HG03175 (cell line): ENCODE measurements around the gene SEPSECS.

Experiments used
- ATAC-seq: cut with Tn5 transposase; IDR thresholded peaks from one replicate; pipeline ENCODE4 v1.9.1; 2021; ENCODE audit warnings: mild to moderate bottlenecking, moderate library complexity; ENCODE audit not compliant: unreplicated experiment

Gene SEPSECS

DNA sequence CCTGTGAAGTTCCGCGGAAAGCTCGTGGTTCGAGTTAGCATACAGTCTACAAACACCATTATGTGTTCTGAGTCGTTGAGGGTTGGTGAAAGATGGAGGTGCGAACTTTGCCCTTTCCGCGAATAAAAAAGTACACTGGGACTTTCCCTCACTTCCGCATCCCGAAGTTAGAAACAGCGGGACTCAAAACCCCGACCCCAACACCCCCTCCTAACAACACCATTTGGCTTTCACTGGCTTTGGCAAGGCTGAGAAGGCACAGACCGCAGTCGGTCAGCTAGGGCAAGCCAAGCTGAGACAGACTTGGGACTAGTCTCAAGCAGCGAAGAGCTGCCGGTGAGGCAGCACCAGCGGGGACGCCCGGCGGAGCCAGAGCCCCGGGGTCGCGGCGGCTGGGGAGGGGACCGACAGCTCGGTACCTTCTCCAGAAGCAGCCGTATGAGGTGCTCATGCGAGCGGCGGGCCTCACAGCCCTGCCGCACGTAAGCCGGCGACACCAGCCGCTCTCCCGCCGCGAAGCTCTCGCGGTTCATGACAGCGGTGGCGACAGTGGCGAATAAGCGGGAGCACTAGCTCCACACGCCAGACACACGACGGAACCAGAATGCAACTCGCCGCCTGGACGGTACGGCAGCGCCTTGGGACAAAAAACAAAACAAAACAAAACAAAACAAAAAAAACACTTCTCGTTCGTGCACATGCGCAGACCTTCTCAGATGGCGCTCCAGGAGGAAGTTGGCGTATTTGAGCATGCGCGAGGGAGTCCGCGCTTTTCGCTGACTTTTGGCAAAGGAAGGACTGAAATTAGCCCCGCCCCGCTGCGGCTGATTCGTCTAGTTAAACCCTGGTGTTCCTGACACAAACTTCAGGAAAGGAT is at the start of gene SEPSECS:
SEPSECS (minus strand) TSS at position 613 of the 877 bp plus-strand sequence; CDS start at position 533, 80 bp downstream.
- peak; percentile 88 for ATAC-seq

DNA sequence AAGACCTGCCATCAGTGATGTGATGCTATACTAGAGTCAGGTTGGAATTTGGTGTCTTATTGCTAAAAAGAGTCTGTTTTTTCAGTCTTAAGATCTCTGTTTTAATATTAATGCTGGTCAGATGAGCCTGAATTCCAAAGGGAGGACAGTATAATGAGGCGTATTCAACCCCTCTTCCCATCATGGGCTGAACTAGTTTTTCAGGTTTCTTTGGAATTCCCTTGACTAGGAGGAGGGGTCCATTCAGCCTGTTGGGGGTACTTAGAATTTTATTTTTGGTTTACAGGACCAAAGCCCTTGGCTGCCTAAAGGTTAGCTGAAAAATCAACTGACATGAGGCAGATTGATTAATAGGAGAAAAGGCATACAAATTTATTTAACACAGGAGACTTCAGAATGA is 49.5 kb upstream of the SEPSECS start:
- no peak for ATAC-seq

DNA sequence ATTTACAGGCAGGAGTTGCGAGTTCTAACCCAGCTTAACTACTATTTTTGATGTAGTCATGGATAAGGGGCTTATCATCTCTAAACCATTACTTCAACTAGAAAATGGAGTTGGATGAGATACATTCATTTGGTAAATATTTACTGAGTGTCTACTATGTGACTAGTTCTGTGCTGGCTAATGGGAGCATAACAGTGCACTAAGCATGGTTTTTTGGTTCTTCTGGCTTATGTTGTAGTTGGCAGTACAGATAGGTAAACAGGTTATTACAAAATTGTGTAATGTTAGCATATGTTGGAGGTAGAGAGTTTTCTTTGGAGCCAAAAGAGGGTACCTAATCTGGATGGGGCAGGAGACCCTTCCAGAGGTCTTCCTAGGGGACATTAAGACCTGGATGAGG is 47.7 kb upstream of the SEPSECS start:
- ATAC-seq, result no peak

DNA sequence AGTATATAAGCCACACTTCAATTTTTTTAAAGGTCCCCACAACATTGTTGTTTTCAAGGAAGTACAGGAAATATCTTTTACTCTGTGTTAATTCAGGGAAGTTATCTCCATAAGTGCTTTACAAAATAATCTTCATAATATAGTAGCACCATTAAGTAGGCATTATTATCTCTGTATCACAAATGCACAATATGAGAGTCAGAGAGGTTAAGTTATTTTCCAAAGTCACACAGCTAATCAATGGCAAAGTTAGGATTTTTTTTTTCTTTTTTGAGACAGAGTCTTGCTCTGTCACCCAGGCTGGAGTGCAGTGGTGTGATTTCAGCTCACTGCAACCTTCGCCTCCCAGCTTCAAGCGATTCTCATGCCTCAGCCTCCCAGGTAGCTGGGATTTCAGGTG is 38.5 kb upstream of the SEPSECS start:
- ATAC-seq, result no peak

DNA sequence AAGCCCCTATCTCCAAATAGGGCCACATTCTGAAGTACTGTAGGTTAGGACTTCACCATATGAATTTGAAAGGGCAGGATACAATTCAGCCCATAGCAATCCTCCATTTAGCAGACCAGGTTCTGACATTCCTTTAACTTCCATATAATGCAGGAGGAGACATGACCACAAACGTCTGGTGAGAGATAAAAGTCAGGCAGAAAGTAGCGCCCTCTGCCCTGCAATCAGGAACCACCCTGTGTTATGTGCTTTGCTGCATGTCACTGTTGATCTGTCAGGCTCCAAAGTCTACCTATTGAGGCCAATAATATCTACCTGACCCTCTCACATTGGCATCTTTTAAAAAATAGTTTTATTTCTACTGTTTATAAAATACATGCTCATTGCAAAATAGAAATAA is 30.2 kb upstream of the SEPSECS start:
- ATAC-seq, result no peak

DNA sequence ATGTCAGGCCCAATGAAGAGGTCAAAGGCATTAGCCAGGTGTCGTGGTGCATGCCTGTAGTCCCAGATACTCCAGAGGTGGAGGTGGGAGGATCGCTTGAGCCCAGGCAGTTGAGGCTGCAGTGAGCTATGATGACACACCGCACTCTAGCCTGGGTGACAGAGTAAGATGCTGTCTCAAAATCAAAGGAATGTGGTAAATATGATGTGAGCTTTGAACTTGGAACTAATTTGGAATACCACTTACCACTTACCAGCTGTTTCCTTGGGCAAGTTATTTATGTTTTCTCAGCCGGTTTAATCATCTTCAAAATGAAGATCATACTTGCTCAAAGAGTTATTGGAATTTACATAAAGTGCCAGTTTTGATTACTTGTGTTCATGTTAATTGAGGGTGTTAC is 23.8 kb upstream of the SEPSECS start:
- no peak for ATAC-seq

DNA sequence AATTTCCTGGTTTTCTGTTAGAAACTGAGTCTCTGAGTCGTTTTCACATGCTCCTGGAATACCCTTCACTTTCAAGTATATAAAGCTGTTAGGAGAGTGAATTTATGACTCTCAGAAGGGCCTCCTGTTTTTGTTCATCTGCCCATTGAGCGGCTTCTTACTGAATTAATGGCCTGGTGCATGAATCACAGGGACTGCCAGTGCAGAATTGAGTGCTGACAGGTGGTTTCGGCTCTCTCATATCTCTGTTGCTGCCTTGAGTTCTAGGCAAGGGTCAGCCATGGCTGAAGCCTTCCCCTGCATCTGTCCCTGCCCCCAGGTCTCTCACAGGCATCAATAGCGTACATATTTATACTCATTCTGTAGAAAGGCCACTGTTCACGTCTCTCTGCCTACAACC is 22.7 kb upstream of the SEPSECS start:
- ATAC-seq, result no peak

DNA sequence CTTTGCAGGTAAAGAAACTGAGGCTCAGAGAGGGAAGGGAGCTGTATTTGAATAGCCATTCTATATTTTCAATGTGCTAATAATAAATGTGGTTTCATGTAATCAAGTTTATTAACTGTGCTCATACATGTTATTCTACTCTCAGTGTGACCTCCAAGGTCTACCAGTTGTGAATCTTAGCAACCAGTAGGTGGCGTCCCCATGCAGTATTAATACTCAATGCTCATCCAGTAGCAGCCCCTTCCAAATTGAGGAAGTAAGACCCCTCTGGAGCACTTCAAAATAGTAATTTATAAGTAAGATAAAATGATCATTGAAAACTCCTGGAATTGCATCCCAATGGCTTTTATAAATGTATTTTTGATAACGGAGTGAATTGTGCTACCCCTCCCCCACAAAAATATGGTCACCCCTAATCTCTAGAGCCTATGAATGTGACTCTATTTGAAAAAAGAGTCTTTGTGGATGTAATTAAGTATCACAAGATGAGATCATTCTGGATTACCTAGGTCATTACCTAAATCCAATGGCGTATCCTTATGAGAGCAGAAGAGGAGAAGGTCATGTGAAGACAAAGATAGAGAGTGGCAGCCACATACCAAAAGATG is 20.4 kb upstream of the SEPSECS start:
- peak; percentile 95 for ATAC-seq

DNA sequence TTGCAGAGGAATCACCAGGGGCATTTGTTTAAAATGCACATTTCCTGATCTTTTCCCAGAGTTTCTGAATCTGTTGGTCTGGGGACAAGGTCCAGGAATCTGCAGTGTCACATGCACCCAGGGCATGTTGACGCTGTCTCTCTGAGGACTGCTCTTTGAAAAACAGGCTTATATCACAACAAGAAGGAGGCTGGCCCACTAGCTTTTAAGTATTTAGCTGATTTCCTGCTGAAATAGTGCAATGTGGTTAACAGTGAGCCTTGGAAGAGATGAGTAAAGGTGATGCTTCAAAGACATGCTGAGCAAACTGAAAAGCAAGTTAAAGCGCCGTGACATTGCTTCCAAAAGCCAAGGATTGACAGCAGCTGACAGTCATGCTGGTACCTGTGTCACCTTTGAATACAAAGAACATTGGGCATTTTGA is 18.6 kb upstream of the SEPSECS start:
- no peak for ATAC-seq

DNA sequence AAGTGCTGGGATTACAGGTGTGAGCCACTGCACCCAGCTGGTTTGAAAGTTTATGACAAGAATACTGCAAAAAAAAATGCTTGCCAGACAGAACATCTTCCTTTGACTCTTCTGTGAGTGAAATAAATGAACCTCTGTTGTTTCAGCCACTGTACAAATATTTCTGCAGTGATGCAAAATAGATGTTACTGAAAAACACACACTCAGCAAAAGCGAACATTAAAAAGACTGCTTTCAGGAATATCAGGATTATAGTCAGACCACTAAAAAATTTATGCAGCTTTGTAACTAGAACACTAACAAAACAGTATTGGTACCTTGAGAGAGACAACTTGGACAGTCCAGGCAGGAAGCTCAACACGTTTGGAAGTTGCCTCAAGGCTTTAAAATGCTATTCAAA is 16.9 kb upstream of the SEPSECS start:
- no peak for ATAC-seq

DNA sequence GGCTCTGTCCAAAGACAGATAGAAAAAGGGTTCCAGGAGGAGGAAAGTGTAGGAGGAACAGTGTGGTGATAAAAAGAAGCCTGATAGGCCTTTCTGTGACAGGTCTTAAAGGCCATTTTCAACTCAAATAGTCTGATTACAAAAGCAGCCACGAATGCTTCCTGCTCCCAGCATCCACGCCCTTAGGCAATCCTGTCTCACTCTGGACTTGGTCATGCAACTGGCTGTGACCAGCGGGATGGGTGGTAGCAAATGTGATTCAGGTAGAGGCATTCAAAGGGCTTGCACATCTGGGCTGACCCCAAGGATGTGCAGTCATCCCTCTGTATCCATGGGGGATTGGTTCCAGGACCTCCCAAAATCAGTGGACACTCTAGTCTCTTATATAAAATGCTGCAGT is 14.4 kb upstream of the SEPSECS start:
- ATAC-seq, result no peak

DNA sequence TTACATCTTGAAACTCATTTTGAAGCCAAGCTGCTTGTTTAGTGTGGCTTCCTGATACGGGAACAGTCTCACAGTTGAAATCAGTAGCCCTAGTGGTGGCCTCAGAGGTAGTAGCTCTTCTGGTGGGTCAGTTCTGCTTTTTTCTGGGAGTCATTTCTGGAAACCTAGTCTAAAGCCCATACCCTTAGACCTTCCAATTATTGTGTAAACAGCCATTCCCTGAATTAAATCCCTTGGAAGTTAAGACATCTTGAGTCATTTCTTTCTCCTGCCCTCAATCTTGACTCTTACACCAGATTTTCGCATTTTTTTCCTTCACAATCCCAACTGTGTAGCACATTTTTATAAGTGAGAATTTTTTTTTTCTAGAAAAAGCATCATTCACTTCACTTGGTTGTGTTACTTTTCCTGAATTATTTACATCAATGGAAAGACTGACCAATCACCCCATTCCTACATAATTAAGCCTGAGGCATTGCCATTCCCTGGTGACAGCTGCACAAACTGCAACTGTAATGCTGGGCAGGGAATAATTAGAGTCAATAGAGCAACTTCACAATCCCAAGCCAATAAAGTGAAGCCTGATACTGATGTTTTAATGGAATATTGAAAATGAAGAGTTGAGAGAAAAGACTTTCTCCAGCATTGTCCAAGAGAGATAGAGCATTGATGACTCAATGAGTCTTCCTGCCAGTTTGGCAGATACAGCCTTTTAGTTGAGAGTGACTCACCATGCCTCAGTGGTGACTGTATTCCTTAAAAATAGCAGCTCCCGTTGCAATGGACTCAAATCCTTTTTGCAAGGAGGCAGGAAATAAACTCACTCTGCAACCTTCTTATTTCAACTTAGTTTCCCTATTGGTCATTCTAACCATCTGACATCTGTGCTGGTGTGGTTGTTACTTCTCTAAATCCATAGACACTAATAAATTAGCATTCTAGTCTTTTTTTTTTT is 13.0 kb upstream of the SEPSECS start:
- ATAC-seq, result peak; percentile 80

DNA sequence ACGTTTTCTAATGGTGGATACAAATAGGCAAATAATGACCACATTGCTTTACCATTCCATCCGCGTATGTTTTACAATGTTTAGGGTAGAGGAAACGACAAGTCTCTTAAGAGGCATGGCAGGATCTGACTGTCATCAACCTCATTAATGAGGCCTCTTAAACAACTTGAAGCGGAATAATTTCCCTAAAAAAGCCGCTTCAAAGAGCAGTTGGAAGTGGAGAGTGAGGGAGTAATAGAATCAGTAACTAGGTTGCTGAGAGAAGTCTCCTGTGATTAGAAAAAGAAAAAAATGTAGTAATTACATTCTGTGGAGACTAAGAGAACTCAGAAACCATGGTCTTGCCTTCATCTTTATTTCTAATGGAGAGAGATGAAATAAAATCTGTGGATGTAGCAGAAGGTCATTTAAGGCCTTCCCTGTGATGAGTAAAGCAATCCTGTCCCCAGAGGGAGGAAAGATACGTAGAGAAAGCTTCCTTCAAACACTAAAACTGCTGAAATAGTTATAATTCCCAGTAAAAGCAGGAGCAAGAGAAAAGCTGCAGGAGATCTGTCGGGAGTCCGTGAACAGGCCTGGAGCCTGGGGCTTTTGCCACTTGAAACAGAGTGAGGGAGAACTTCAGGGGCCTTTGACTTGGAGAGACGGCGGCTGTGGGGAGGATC is 11.1 kb upstream of the SEPSECS start:
- no peak for ATAC-seq

DNA sequence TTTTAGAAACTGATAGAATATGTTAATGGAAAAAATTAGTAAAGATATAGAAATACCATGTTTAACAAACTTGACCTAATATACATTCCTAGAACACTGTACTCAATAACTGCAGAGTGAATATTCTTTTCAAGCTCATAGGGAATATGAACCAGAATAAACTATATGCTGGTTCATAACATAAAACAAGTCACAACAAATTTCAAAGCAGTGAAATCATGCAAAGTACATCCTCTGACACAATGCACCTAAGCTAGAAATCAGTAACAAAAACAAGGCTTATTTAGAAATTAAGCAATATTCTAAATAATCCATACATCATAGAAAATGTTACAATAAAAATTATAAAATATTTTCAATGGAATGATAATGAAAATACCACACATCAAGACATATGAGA is 9.2 kb upstream of the SEPSECS start:
- no peak for ATAC-seq

DNA sequence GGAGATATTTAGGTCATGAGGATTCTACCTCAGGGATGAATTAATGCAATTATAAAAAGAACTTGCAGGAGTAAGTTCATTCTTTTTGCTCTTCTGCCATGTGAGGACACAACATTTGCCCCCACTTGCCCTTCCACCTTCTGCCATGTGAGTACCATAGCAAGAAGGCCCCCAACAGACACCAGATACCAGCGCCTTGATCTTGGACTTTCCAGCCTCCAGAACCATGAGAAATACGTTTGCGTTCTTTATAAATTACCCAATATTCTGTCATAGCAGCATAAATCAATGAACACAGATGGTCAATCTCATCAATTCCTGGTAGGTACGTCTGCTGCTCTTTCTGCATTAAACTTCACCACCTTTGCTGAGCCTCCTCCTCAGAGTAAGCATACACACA is 5.7 kb upstream of the SEPSECS start:
- ATAC-seq, result no peak

DNA sequence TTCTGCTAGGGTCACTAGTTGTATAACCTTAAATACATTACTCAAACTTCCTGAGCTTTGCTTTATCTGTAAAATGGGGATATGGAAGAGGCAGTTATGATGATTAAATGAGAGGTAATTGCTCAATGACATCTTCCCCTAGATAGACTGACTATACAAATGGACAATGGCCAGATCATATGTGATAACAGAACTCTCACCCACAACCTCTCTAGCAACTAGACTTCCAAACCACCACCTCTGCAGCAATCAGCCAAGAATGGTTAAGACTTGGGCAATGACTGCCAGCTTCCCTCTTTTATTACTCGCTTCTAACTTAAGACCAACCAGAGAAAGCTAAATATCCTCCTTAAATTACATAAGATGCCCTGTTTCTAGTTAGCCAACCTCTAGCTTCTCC is 2.9 kb upstream of the SEPSECS start:
- ATAC-seq, result no peak

DNA sequence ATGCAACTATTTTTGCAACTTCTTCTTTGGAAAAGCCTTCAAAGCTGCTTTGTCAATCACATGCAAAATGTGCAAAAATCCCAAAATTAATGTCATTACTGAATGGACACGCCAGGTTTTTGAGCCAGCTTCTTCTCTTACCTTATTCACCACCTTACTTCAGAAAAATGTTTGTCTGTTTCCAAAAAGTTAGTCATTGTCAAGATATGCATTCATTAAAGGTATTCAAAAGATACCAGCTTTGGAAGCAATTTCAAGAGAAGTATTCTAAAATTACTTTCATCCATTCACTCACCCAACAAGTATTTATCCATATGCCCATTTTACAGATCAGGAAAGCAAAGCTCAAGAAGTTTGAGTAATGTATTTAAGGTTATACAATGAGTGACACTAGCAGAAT is 2.3 kb upstream of the SEPSECS start:
- no peak for ATAC-seq

DNA sequence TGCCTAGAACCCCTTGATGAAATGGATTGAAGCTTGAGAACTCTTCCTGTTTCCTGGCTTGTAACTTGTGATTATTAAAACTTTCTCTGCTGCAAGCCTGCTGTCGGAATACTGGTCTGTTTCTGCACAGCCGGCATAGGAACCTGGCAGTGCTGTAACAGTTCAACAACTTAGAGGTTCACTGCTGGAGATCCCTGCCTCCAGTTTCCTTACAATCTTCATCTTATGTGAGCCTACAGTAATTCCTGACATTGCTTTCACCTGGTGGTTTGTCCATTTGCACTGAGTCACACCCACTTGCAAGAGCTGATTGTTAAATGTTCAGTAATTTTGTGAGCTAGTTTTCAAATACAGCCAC is 1.3 kb upstream of the SEPSECS start:
- no peak for ATAC-seq

DNA sequence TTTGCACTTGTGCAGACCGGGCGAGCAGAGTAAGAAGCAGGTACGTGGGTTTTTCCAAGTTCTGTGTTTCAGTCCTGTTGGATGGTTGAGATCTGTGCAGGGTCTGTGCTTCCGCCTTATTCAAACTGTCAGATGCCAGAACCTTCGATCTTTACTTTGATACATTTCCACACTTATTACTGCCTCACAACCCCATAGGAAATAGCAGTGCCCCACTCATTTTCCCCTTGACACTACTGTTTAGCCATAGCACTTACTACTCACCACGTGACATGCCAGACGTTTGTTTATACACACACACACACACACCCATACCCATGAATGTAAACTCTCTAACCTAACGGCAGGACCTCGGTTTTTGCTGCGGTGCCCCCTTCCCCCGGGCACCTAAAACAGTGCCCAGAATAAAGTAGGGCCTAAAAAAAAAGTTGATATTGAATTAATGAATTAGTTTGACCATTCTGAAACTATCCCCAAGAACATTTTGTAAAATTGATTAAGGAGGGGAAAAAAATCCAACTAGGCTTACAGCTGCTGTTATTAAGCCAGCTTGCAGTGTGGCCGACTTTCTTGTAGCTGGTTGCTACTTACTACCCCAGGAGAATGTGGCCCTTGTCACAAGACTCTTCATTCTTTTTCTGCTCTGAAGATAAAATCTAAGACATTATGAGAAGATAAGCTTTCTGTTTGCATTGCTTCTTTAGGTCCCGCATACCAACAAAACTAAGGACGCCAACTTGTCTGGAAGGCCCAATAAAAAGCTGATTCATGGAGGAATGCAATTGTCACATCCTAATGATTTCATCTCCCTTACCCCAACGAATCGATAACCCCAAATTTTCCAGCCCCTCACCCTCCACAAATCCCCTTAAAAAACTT is 704 bp upstream of the SEPSECS start:
- ATAC-seq, result peak; percentile 34

DNA sequence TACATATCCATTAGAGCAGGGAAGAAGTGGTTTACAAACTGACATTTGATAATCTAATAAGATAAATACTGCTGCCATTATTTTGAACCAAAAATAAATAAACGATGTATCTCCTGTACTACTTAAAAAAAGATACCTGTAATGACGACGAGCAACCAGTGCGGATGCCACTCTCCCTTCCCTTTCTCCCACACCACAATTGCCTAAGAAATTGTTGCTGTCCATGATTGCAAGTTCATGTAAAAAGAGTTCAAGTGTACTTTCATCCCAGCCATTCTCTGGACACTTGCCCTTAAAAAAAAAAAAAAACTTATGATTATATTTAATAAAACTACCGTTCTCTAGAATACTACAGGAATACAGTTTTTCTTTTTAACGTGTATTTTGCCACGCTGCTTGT is 1.4 kb downstream of the SEPSECS start:
- no peak for ATAC-seq
